HG02588 (cell line): ENCODE measurements around the gene RSRP1.
"Not testable (repeated sequence)": the region's sequence is repeated elsewhere in the genome, so short reads cannot be mapped to it uniquely, and the experiment has no call there.

Source experiments
- ATAC-seq: cut with Tn5 transposase; IDR thresholded peaks from one replicate; pipeline ENCODE4 v1.9.1; 2021; ENCODE audit warnings: mild to moderate bottlenecking, moderate library complexity; ENCODE audit not compliant: unreplicated experiment

Gene RSRP1

GRCh38 chr1:25247024-25247828 lies at the start of gene RSRP1:
RSRP1 (minus strand) TSS chr1:25247454; CDS start chr1:25246963, 491 bp downstream.
- ATAC-seq: peak; percentile 71

GRCh38 chr1:25296501-25296900 lies 49.2 kb upstream of the RSRP1 start:
- ATAC-seq: not testable (repeated sequence)

DNA sequence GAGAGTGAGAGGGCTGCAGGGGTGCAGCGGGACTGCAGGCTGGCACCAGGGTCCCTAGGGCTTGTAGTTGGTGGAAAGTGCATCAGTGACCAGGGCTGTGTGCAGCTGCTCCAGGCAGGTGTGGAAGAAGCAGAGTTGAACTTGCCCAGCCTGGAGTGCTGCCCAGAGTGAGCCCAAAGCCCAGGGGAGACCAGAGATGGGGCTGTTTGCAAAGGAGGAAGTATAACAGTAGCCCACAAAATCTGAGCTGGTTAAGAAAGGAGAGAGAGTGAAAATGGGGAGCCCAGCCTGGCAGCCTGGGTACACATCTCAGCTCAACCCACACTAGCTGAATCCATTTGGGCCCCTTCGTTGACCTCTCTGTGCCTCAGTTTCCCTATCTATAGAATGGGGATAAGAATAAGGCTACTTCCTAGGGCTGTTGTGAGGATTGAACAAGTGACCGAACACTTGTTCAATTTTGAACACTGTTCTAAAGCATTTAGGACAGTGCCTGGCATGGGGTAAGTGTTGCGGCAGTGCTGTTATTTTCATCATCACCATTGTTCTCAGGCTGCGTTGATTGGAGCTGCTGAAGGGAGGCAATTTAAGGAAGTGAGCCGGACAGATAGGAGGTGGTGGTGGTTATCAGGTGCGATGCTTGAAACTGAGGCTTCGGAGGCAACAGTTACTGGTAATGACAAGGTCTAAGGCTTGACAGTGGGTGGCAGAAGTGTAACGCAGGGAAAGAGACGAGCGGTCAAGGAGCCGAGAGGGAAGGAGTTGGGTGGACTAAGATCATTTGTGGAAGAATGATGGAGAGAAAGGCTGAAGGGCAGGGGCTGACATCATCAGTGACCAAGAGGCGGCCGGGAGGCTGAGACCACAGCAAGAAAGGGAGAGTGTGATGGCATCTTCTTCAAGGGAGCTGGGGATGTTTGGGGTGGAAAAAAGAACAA lies 47.9 kb upstream of the RSRP1 start:
- ATAC-seq: not testable (repeated sequence)

DNA sequence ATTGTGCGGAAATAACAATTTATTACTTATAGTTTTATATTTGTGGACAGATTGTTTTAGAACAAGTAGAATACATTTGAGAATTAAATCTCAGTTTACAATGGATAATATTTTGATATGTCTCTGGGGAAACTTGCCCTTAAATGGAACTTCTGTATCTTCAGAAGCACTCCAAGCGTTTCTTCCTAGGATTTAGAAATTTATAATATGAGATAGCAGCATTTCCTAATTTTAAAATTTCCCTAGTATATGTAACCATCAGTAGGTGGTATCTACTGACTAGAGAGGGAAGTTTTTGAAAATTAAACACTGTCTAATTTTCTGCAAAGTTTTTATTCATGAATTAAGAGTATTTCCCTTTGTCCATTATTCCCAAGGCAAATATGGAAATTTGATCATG lies 46.2 kb upstream of the RSRP1 start:
- not testable (repeated sequence) for ATAC-seq

- ATAC-seq: not testable (repeated sequence)
Observed at GRCh38 chr1:25290043-25290442, 42.8 kb upstream of the RSRP1 start.

DNA sequence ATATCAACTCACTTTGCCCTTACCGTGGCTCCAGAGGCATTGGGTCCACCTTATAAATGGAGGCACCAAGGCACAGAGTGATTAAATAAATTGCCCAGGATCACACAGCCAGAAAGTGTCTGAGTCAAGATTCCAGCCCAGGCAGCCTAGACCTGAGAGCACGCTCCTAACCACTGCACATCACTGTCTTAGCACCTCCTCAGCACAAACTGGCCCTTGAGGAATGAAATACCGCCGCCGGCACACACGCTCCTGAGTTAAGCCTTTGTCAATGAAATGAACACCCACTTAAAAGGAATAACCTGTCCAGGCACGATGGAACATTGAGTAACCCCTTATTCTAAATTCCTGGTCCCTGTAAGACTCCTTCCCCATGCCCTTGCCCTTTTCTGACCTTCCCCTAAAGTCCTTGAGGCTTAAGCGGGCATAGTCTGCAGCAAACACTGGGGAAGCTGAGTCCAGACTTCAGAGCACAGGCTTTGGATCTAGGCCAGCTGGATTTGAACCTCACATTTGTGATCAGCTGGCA lies 41.4 kb upstream of the RSRP1 start:
- not testable (repeated sequence) for ATAC-seq

- not testable (repeated sequence) for ATAC-seq
Observed at GRCh38 chr1:25287164-25287563, 39.9 kb upstream of the RSRP1 start.

GRCh38 chr1:25285862-25286261 lies 38.6 kb upstream of the RSRP1 start:
- not testable (repeated sequence) for ATAC-seq

GRCh38 chr1:25279693-25280111 lies 32.4 kb upstream of the RSRP1 start:
- ATAC-seq: not testable (repeated sequence)

DNA sequence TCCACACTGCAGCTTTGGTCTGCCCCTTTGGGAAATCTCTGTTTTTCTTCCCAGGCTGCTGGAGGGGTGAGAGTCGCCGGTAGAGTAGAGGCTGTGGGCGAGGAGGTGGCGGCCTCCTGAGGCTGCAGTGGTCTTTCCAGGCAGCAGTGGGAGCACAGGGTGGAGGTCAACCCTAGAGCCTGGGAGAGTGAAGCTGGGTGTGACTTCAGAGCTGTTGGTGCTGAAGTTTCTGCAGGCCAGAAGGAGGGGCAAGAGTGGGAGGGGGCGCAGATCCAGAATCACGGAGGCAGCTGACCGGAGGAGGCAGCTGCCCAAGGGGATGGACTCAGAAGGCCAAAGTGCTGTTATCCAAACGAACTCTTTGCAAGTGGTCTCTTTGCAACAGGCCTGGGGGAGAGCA lies 31.5 kb upstream of the RSRP1 start:
- not testable (repeated sequence) for ATAC-seq

GRCh38 chr1:25278358-25278757 lies 31.1 kb upstream of the RSRP1 start:
- ATAC-seq: not testable (repeated sequence)

GRCh38 chr1:25277295-25277694 lies 30.0 kb upstream of the RSRP1 start:
- not testable (repeated sequence) for ATAC-seq

DNA sequence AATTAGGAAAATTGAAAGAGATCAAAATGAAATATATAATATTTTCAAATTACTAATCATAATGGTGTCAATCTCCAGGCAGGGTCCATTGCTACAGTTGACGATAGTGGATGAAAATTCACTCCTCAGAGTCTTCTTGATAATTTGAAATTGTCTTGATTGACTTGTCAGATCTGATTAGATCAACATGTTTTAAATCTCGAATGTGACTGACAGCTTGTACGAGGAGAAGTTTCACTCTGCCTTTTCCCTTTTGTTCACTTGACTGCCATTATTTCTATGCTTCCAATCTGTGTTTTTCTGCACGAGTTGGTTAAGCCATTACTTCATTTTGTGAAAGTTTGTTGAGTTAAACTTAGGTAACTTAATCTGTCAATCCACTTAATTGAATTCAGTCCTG lies 28.4 kb upstream of the RSRP1 start:
- not testable (repeated sequence) for ATAC-seq

GRCh38 chr1:25272238-25272637 lies 25.0 kb upstream of the RSRP1 start, which contains the start of gene RHD:
RHD (plus strand) TSS chr1:25272509; CDS start chr1:25272548, 39 bp downstream.
- not testable (repeated sequence) for ATAC-seq

- not testable (repeated sequence) for ATAC-seq
Observed at GRCh38 chr1:25268143-25268760, 21.0 kb upstream of the RSRP1 start.

GRCh38 chr1:25267288-25268142 lies 20.3 kb upstream of the RSRP1 start:
- peak; percentile 78 for ATAC-seq

- peak; percentile 29 for ATAC-seq
Observed at GRCh38 chr1:25266554-25267287, 19.5 kb upstream of the RSRP1 start.

GRCh38 chr1:25260336-25260735 lies 13.1 kb upstream of the RSRP1 start:
- ATAC-seq: not testable (repeated sequence)

DNA sequence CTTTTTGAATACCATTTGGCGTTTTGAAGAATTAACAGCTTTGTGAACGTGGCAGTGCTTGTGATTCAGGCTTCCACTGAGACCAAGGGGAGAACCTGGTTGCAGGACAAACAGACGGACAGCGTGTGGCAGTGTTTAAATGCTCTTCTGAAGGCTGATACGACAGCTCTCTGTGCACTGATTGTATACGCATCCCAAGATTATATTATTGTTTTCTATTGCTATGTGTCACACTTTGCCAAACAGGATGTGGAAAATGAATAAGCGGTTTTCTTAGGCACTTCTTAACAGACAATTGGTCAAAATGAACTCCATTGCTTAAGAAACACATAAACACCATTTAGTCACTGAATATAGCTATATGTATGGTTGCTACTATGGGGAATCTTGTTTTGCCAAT lies 12.6 kb upstream of the RSRP1 start:
- ATAC-seq: not testable (repeated sequence)
